ENCODE data around the gene JMJD8.

The JMJD8 gene

GRCh38 chr16:675884-676564, 8.1 kb downstream of the JMJD8 start:
- H3K27ac ChIP-seq (ENCODE audit: low read depth, low read length), result no peak overlapping the region
- H3K9me3 ChIP-seq (ENCODE audit: low read length), result no peaks in the 10 kb centered on the region
- no peak overlapping the region for H3K4me3 ChIP-seq (ENCODE audit: low read depth in 1 of 2, low read length in 2 of 2)
- peaks cover 0 to 4% of the 10 kb centered on the region in 2 donors for H3K27me3 ChIP-seq (ENCODE audit: control insufficient read depth in 1 of 2, insufficient read depth in 2 of 2, low read length in 2 of 2)
- peaks cover 19% of the 10 kb centered on the region for H3K36me3 ChIP-seq (ENCODE audit: insufficient read depth, low read length)
- H3K9ac ChIP-seq (ENCODE audit: low read length), result no peak overlapping the region
- H3K4me1 ChIP-seq (ENCODE audit: insufficient read depth, low read length), result peaks cover 11% of the 10 kb centered on the region

- no peaks in the 10 kb centered on the region for H3K9me3 ChIP-seq (ENCODE audit: low read length)
- H3K27me3 ChIP-seq (ENCODE audit: control insufficient read depth in 1 of 2, insufficient read depth in 2 of 2, low read length in 2 of 2), result peaks cover 0 to 4% of the 10 kb centered on the region in 2 donors
- no peak within 1 kb of the TSS for H3K4me3 ChIP-seq (ENCODE audit: low read depth in 1 of 2, low read length in 2 of 2)
- H3K36me3 ChIP-seq (ENCODE audit: insufficient read depth, low read length), result peaks cover 25% of the 10 kb centered on the region
- H3K9ac ChIP-seq (ENCODE audit: low read length), result no peak within 1 kb of the TSS
- peak within 1 kb of the TSS; percentile 19 for H3K27ac ChIP-seq (ENCODE audit: low read depth, low read length)
- peaks cover 8% of the 10 kb centered on the region for H3K4me1 ChIP-seq (ENCODE audit: insufficient read depth, low read length)
Observed at GRCh38 chr16:674968-675883, 8.9 kb downstream of the JMJD8 start, which contains the start of gene RHBDL1. RHBDL1 (plus strand) TSS chr16:675671; CDS start chr16:675791, 120 bp downstream.

DNA sequence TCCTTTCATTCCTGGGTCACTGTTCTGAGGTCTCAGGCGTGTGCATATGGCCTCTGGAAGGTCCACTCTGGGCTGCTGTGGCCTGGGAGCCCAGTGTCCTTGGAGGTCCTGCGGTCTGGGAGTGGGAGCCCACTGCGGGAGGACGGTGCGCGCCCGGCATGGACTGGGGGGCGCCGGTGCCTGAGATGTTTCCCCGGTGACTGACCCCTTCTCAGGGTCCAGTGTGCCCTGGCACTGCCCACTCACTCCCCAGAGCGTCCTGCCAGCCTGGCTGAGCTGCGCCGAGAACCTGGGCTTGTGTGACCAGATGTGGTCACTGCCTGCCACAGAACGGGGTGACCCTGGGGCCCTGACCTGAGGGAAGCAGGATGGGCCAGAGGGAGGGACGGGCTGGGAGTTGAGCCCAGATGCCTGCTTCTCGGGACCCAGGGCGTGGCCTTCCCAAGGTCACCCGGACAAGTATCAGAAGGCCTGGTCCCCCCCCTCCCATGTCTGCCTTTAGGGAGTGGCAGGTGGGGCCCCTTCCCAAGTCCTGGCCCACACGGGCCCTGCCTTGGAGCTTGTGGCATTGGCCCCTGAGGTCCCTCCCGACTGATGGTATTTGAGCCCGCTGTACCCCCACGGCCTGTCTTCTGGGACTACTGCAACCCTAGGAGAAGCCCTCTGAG, 9.8 kb downstream of the JMJD8 start:
- H3K9ac ChIP-seq (ENCODE audit: low read length), result no peak overlapping the region
- H3K36me3 ChIP-seq (ENCODE audit: insufficient read depth, low read length), result peaks cover 32% of the 10 kb centered on the region
- no peak overlapping the region for H3K27ac ChIP-seq (ENCODE audit: low read depth, low read length)
- H3K4me1 ChIP-seq (ENCODE audit: insufficient read depth, low read length), result peaks cover 9% of the 10 kb centered on the region
- peaks cover 0 to 4% of the 10 kb centered on the region in 2 donors for H3K27me3 ChIP-seq (ENCODE audit: control insufficient read depth in 1 of 2, insufficient read depth in 2 of 2, low read length in 2 of 2)
- no peaks in the 10 kb centered on the region for H3K9me3 ChIP-seq (ENCODE audit: low read length)
- no peak overlapping the region for H3K4me3 ChIP-seq (ENCODE audit: low read depth in 1 of 2, low read length in 2 of 2)

- H3K36me3 ChIP-seq (ENCODE audit: insufficient read depth, low read length), result peaks cover 32% of the 10 kb centered on the region
Observed at GRCh38 chr16:673399-673991, 10.6 kb downstream of the JMJD8 start.

DNA sequence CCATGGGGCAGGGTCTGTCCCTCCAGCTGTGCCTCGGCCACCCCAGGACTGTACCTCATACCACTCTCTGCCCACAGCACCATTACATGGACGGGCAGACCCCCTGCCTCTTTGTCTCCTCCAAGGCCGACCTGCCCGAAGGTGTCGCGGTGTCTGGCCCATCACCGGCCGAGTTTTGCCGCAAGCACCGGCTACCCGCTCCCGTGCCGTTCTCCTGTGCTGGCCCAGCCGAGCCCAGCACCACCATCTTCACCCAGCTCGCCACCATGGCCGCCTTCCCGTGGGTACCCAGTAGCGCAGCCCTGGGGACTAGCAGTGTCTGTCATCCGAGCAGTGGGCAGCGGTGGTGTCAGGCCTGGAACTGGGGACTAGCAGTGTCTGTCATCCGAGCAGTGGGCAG, 11.3 kb downstream of the JMJD8 start:
- H3K36me3 ChIP-seq (ENCODE audit: insufficient read depth, low read length), result peaks cover 32% of the 10 kb centered on the region
- no peak overlapping the region for H3K4me3 ChIP-seq (ENCODE audit: low read depth in 1 of 2, low read length in 2 of 2)
- H3K27ac ChIP-seq (ENCODE audit: low read depth, low read length), result no peak overlapping the region
- H3K9ac ChIP-seq (ENCODE audit: low read length), result no peak overlapping the region
- no peaks in the 10 kb centered on the region for H3K9me3 ChIP-seq (ENCODE audit: low read length)
- peaks cover 0 to 4% of the 10 kb centered on the region in 2 donors for H3K27me3 ChIP-seq (ENCODE audit: control insufficient read depth in 1 of 2, insufficient read depth in 2 of 2, low read length in 2 of 2)
- H3K4me1 ChIP-seq (ENCODE audit: insufficient read depth, low read length), result peaks cover 19% of the 10 kb centered on the region

More at GRCh38 chr16:673399-673991, 10.6 kb downstream of the JMJD8 start:
- Histone ChIP-seq H3K4me1 (ENCODE audit: insufficient read depth, low read length) (peaks cover 18% of the 10 kb centered on the region), H3K4me3 (ENCODE audit: low read depth in 1 of 2, low read length in 2 of 2) (no peak overlapping the region), H3K27me3 (ENCODE audit: control insufficient read depth in 1 of 2, insufficient read depth in 2 of 2, low read length in 2 of 2) (peaks cover 0 to 4% of the 10 kb centered on the region in 2 donors), H3K9me3 (ENCODE audit: low read length) (no peaks in the 10 kb centered on the region), H3K27ac (ENCODE audit: low read depth, low read length) (no peak overlapping the region), H3K9ac (ENCODE audit: low read length) (no peak overlapping the region)

GRCh38 chr16:672371-672770, 11.8 kb downstream of the JMJD8 start:
- Histone ChIP-seq H3K36me3 (ENCODE audit: insufficient read depth, low read length) (peaks cover 32% of the 10 kb centered on the region), H3K4me3 (ENCODE audit: low read depth in 1 of 2, low read length in 2 of 2) (no peak overlapping the region), H3K9ac (ENCODE audit: low read length) (no peak overlapping the region), H3K9me3 (ENCODE audit: low read length) (no peaks in the 10 kb centered on the region), H3K4me1 (ENCODE audit: insufficient read depth, low read length) (peaks cover 23% of the 10 kb centered on the region), H3K27me3 (ENCODE audit: control insufficient read depth in 1 of 2, insufficient read depth in 2 of 2, low read length in 2 of 2) (peaks cover 0 to 3% of the 10 kb centered on the region in 2 donors), H3K27ac (ENCODE audit: low read depth, low read length) (no peak overlapping the region)

DNA sequence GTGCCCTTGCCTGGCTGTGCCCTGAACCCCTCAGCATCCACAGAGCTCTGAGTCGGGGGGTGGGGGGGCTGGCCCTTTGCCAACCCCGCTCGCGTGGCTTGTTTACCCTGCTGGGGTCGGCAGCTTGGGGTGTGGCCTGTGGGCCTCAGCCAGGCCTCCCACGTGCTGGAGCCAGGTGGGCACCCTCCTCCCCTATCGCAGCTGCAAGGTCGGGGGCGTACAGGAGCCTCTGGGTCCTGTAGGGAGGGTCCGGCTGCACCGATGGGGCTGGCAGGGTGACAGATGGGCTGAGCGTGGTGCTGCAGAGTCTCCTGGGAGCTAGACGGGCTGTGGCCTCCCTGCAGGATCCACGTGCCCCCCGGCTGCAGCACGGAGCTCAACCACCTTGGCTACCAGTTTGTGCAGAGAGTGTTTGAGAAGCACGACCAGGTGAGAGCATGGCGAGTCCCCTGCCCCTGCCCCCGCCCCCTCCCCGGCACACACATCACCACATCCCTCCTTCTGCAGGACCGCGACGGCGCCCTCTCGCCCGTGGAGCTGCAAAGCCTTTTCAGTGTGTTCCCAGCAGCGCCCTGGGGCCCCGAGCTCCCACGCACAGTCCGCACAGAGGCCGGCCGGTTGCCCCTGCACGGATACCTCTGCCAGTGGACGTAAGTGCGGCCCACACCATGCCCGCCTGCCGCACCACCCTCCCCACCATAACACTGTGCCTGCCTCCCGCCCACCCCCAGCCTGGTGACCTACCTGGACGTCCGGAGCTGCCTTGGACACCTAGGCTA, 12.6 kb downstream of the JMJD8 start:
- Histone ChIP-seq H3K9me3 (ENCODE audit: low read length) (no peaks in the 10 kb centered on the region), H3K27ac (ENCODE audit: low read depth, low read length) (no peak overlapping the region), H3K27me3 (ENCODE audit: control insufficient read depth in 1 of 2, insufficient read depth in 2 of 2, low read length in 2 of 2) (no peaks in the 10 kb centered on the region), H3K9ac (ENCODE audit: low read length) (no peak overlapping the region), H3K4me3 (ENCODE audit: low read depth in 1 of 2, low read length in 2 of 2) (no peak overlapping the region), H3K4me1 (ENCODE audit: insufficient read depth, low read length) (peaks cover 25% of the 10 kb centered on the region), H3K36me3 (ENCODE audit: insufficient read depth, low read length) (peaks cover 32% of the 10 kb centered on the region)

DNA sequence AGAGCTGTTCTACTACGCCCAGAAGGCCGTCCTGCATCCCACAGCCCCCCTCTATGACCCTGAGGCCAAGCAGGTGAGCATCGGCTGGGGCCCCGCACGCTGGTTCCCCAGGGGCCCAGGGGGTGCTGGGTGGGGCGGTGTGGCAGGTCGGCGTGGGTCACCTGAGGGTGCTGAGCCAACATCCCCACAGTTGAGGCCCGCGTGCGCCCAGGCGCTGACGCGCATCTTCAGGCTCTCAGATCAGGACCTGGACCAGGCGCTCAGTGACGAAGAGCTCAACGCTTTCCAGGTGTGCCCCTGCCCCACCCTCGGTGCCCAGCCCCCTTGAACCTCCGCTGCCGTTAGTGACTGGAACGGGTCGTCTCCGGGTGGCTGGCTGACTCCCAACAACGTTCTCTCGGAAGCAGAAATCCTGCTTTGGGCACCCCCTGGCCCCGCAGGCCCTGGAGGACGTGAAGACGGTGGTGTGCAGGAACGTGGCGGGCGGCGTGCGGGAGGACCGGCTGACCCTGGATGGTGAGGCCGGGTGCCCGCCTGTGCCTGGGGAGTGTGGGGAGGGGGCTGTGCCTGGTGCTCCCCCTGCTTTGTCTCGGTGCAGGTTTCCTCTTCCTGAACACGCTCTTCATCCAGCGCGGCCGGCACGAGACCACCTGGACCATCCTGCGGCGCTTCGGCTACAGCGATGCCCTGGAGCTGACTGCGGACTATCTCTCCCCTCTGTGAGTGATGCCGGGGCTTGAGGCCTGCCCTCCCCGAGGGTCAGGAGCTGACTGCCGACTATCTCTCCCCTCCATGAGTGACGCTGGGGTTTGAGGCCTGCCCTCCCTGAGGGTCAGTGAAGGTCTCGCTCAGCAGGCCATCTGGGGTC, 13.4 kb downstream of the JMJD8 start:
- no peak overlapping the region for H3K4me3 ChIP-seq (ENCODE audit: low read depth in 1 of 2, low read length in 2 of 2)
- peaks cover 32% of the 10 kb centered on the region for H3K36me3 ChIP-seq (ENCODE audit: insufficient read depth, low read length)
- H3K4me1 ChIP-seq (ENCODE audit: insufficient read depth, low read length), result peaks cover 25% of the 10 kb centered on the region
- H3K9ac ChIP-seq (ENCODE audit: low read length), result no peak overlapping the region
- no peaks in the 10 kb centered on the region for H3K27me3 ChIP-seq (ENCODE audit: control insufficient read depth in 1 of 2, insufficient read depth in 2 of 2, low read length in 2 of 2)
- no peaks in the 10 kb centered on the region for H3K9me3 ChIP-seq (ENCODE audit: low read length)
- no peak overlapping the region for H3K27ac ChIP-seq (ENCODE audit: low read depth, low read length)

GRCh38 chr16:669666-670065, 14.5 kb downstream of the JMJD8 start:
- Histone ChIP-seq H3K36me3 (ENCODE audit: insufficient read depth, low read length) (peaks cover 32% of the 10 kb centered on the region), H3K27me3 (ENCODE audit: control insufficient read depth in 1 of 2, insufficient read depth in 2 of 2, low read length in 2 of 2) (no peaks in the 10 kb centered on the region), H3K27ac (ENCODE audit: low read depth, low read length) (no peak overlapping the region), H3K9me3 (ENCODE audit: low read length) (no peaks in the 10 kb centered on the region), H3K4me1 (ENCODE audit: insufficient read depth, low read length) (peaks cover 18% of the 10 kb centered on the region), H3K9ac (ENCODE audit: low read length) (no peak overlapping the region), H3K4me3 (ENCODE audit: low read depth in 1 of 2, low read length in 2 of 2) (no peak overlapping the region)

All from muscle layer of colon (tissue), 2 donors.